Calu3 (cell line): ENCODE results near the gene RACGAP1. TPM values are rescaled to one million over a fixed set of nuclear protein-coding genes. Genes with fewer than 3 reads are reported as not detected.

Experiments
- BruUV-seq: library from RNA; stranded (reverse); fragments of 400-500 nt; replicated peaks from 2 replicates; lab custom pipeline; 2021; lab: Mats Ljungman, UMichigan
- CTCF ChIA-PET: fragments of 300-600 bp; sonication (Branson Sonifier 250); formaldehyde crosslinking; loops from one replicate; lab custom pipeline; 2022; ENCODE audit warnings: antibody characterized with exemption; lab: Charles Lee
- DNase-seq: peaks from one replicate; pipeline ENCODE4 v3.0.0; 2022
- H3K27ac Mint-ChIP-seq: one replicate; pipeline ENCODE4 v1.8.0; 2022; ENCODE audit warnings: mixed read lengths; ENCODE audit not compliant: unreplicated experiment
- H3K27me3 Mint-ChIP-seq: one replicate; pipeline ENCODE4 v1.8.0; 2022; ENCODE audit warnings: mixed read lengths; ENCODE audit not compliant: unreplicated experiment
- H3K36me3 Mint-ChIP-seq: one replicate; pipeline ENCODE4 v1.8.0; 2022; ENCODE audit warnings: mild to moderate bottlenecking, moderate library complexity, mixed read lengths; ENCODE audit not compliant: insufficient read depth, unreplicated experiment
- H3K4me1 Mint-ChIP-seq: one replicate; pipeline ENCODE4 v1.8.0; 2022; ENCODE audit warnings: mild to moderate bottlenecking, low read depth, mixed read lengths; ENCODE audit not compliant: unreplicated experiment
- H3K4me3 Mint-ChIP-seq: one replicate; pipeline ENCODE4 v1.8.0; 2022; ENCODE audit warnings: mild to moderate bottlenecking, low read depth, moderate library complexity, mixed read lengths; ENCODE audit not compliant: unreplicated experiment
- H3K9me3 Mint-ChIP-seq: one replicate; pipeline ENCODE4 v1.8.0; 2022; ENCODE audit warnings: low read depth, mixed read lengths; ENCODE audit not compliant: unreplicated experiment
- CTCF ChIP-seq: fragments of 200-600 bp; IDR thresholded peaks from one replicate; pipeline ENCODE4 v1.8.0; 2022; ENCODE audit warnings: antibody characterized with exemption; ENCODE audit not compliant: unreplicated experiment
- intact Hi-C: fragments of 100-400 bp; cut with micrococcal nuclease; formaldehyde crosslinking; loops from one replicate; pipeline ENCODE4 v1.10.0; 2022; ENCODE audit not compliant: unreplicated experiment
- total RNA-seq: library from RNA; stranded (reverse); gene quantifications from 2 replicates; pipeline ENCODE4 v1.2.3, GENCODE V29; 2022

RACGAP1 gene
- total RNA-seq, 1 experiment from 2014 or later: 62.0 TPM

- Mint-ChIP-seq H3K36me3 (peaks cover 4% of the 10 kb centered on the region), H3K9me3 (no peaks in the 10 kb centered on the region), H3K4me1 (peaks cover 26% of the 10 kb centered on the region), H3K4me3 (no peak overlapping the region), H3K27me3 (no peaks in the 10 kb centered on the region), H3K27ac (no peak overlapping the region)
- CTCF ChIA-PET: no interaction called here
- DNase-seq: no peak
- BruUV-seq: no TSS peak
- intact Hi-C loops: no loop called here
- no peak for TF ChIP-seq CTCF
Measured at GRCh38 chr12:49939307-49939706, 86.0 kb downstream of the RACGAP1 start.

Other genes with a start within 250 kb of the RACGAP1 start
- gene NCKAP5L, start 197.1 kb downstream of the RACGAP1 start, total RNA-seq: 10.0 and 11.8 TPM in 2 replicates
- 4.0 and 4.7 TPM in 2 replicates for gene BCDIN3D, start 182.4 kb downstream of the RACGAP1 start, total RNA-seq
- not detected in 2 replicates for gene FAIM2, start 121.6 kb downstream of the RACGAP1 start, total RNA-seq
- not detected in 2 replicates for gene AQP2, start 74.8 kb downstream of the RACGAP1 start, total RNA-seq
- 51.9 and 54.2 TPM in 2 replicates for gene AQP5, start 63.6 kb downstream of the RACGAP1 start, total RNA-seq
- 0.86 and 0.94 TPM in 2 replicates for gene AQP6, start 52.5 kb downstream of the RACGAP1 start, total RNA-seq
- gene ASIC1, start 32.1 kb upstream of the RACGAP1 start, total RNA-seq: 3.5 and 4.1 TPM in 2 replicates
- 36.9 and 40.9 TPM in 2 replicates for gene SMARCD1, start 59.8 kb upstream of the RACGAP1 start, total RNA-seq
- gene GPD1, start 78.5 kb upstream of the RACGAP1 start, total RNA-seq: 0.21 and 1.0 TPM in 2 replicates
- 37.1 and 39.7 TPM in 2 replicates for gene COX14, start 86.7 kb upstream of the RACGAP1 start, total RNA-seq
- 27.3 and 28.2 TPM in 2 replicates for gene CERS5, start 141.9 kb upstream of the RACGAP1 start, total RNA-seq